GM18507 (cell line): ENCODE results near the gene PRKCH.
A peak's percentile ranks its signal among the peaks of the same experiment; 100 is the strongest.
"Not testable (repeated sequence)": the region's sequence is repeated elsewhere in the genome, so short reads cannot be mapped to it uniquely, and the experiment has no call there.

ENCODE experiments used
- DNase-seq: peaks from one replicate; pipeline ENCODE4 v3.0.0; 2011; ENCODE audit warnings: low read depth; ENCODE audit not compliant: insufficient read length; ENCODE audit errors: extremely low spot score
- FAIRE-seq: peaks from 2 replicates; lab custom pipeline; 2011; peaks lifted over from hg19 to GRCh38; lab: Jason Lieb, UNC

The PRKCH gene

DNA sequence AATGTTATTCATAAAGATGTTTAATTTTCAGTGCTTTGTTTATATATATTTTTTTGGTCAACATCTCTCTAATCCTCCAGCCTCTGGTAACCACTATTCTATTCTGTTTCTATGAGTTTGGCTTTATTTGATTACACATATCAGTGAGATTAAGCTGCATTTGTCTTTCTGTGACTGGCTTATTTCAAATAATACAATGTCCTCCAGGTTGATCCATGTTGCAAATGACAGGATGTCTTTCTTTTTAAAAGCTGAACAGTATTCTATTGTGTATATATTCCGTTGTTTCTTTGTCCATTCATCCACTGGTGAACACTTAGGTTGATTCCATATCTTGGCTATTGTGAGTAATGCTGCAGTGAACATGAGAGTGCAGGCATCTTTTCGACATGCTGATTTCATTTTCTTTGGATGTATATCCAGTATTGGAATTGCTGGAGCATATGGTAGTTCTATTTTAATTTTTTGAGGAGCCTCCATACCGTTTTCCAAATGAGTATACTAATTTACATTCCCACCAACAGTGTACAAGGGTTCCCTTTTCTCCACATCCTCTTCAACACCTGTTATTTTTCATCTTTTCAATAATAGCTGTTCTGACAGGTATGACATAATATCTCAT is 142.4 kb downstream of the PRKCH start:
- FAIRE-seq = no peak
- DNase-seq = no peak

DNA sequence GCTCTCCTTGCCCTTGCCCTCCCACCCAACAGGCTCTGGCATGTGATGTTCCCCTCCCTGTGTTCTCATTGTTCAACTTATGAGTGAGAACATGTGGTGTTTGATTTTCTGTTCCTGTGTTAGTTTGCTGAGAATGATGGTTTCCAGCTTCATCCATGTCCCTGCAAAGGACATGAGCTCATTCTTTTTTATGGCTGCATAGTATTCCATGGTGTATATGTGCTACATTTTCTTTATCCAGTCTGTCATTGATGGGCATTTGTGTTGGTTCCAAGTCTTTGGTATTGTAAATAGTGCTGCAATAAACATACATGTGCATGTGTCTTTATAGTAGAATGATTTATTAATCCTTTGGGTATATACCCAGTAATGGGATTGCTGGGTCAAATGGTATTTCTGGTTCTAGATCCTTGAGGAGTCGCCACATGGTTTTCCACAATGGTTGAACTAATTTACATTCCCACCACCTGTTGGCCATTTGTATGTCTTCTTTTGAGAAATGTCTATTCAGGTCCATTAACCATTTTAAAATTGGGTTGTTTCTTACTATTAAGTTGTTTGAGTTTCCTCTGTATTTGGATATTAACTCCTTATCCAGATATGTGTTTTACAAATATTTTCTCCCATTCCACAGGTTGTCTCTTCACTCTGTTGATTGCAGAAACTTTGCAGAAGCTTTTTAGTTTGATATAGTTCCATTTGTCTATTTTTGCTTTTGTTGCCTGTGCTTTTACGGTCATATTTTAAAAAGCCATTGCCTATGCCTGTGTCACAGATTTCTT is 143.4 kb downstream of the PRKCH start:
- not testable (repeated sequence) for DNase-seq, FAIRE-seq

DNA sequence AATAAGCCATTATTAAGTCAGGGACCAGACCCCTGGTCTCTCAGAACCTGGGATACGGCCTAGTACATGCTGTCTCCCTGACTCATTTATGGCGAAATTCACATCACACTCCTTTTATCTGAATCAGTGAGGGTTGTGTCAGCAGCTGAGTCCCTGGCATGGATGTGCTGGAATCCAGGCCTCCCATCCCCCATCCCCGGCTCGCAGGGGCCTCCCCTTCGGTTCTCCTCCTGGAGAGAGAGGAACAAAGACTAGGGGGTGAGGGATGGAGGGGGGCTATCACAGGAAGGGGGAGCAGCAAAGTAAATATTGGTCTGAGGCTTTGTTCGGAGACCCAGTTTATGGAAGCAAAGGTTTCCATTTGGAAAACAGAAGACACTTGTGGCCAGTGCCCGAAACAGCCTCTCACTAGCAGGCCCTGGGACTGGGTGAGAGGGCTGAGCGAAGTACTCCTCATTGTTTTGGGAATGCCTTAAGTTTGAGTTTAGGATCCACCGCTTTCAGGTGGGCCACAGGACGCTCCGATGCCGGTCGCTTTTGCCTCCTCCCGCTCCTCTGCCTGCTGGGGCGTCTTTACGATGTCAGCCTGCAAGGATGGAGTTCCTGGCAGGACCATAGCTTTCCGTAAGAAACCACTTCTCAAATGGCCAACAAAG is 145.0 kb downstream of the PRKCH start:
- FAIRE-seq = no peak
- no peak for DNase-seq

DNA sequence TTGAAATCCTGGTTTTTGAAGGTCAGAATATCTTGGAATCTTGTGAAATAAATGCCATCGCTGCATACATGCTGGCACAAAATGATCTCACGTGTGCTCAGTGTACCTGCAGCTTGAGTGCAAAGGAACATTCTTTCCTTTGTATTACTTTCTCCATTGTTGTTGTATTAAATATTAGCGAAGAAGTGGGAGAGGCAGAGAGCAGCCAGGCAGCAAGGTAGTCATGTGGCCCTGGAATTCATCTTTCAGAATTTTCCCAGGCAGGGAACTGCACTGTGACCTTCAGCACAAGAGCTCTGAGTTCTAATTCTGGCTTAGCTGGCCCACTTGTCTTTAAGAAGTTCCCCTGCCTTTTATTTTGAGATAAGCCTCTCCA is 145.5 kb downstream of the PRKCH start:
- no peak for FAIRE-seq
- no peak for DNase-seq

DNA sequence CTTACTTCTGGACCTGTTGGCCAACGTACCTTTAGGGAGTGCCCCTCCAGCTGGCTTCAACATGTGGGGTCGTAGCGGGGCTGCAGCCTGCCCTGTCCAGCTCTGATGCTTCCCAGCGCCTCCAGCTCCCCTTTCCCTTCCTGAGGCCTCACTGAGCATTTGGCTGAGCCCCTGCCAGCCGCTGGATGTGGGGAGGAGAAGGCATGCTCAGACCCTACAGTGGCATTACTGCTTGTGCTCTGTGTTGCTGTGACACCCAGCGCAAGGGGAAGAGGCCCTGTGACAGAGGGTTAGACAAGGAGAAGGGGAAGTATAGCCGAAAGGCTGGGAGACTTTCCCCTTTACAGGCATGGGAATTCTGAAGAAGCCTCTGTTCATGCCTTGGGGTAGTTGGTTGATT is 145.9 kb downstream of the PRKCH start:
- no peak for FAIRE-seq

DNA sequence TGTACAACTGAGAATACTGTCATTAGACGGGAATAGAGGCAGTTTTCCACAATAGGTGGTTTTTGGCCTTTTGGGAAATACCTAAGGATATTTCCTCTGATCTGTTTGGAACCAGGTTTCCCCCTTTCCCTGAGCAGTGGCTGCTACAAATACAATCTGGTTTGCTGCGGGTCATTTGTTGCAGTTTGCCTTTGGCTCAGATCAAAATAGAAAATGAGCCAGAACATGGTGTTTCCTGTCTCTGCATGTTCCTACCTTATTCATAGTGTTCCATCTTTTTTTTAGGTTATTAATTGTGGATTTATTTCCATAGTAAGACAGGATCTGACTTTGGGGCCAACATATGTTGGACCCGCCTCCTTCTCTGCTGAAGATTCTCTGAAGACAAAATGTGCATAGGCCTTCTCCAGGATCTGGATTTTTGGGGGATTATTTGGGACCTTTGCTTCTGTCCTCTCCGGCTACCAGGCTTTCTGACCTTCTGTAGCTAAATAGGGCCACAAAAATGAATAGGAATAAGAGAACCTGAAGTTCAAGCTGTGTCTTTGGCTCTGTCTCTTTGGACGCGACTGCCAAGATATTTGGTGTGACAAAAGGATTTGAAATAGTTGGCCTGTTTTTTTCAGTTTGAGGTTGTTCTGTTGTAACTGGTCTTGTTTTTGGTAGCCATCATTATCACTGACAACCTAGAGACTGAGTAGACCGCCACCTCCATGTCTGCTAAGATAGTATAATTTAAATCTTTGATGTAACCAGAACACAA is 146.9 kb downstream of the PRKCH start:
- DNase-seq = no peak
- FAIRE-seq = no peak

More for the DNA sequence above, 145.9 kb downstream of the PRKCH start:
- DNase-seq = no peak

DNA sequence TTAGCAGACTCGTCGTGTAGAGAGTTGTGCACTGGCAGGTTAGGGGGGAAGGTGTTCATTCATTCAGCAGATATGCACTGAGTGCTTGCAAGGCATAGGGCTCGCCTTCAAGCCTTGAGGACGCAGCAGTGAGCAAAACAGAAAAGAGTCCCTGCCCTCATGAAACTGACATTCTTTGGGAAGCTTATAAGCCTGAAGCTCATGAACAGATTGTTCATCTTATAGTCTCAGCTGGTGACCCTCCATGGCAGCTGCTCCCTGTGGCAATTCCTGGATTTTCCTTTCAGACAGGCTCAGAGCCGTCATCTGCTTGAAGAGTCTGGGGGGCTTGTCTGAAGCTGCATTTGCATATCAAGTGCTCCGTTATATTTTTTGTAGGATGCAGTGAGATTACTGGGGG is 148.4 kb downstream of the PRKCH start:
- no peak for DNase-seq
- FAIRE-seq = no peak

DNA sequence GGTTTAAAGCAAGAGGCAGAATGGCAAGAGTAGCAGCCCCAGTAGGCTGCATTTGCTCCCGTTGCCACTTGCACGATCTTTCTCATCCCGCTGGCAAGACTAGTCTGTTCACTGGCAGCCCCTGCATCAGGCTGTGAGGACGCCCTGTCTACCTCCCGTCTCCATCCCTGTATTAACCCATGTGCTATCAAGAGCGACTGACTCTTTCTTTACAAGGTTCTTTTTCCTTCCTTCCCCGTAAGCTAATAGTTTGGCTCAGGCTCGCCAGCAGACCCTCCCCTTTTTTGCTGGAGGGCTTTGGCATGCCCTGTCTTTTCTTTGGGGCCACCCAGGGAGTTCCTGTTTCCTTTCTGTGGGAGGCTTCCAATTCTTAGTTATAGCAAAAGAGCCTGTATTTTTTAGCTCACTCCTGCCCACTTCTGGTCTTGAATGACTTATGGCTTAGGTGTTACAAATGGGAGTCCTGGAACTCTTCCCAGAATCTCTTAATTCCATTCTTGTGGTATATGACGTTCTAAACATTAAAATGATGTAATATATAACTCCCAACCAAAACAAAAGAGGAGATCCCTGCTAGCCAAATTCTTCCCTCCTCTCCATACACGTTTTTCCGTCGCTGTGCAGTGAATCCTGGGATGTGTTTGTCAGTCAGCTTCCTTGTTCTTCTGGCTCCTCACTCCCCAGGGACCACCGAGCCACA is 149.0 kb downstream of the PRKCH start:
- DNase-seq = no peak
- no peak for FAIRE-seq

DNA sequence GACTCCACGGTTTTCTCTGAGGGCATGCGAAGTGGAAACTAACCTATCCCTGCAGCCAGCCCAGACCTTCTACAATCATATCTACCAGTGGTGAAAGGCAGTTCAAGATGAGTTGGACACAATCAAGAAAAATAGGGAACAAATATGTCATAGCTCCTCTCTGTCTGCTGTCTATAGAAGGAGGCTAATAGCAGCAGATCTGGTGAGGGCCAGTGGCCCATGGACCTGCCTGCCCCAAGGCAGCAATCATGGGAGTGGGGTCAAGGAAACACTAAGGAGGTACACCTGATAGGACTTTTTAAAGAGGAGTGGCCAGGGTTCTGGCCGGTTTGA is 149.5 kb downstream of the PRKCH start:
- no peak for DNase-seq
- no peak for FAIRE-seq

DNA sequence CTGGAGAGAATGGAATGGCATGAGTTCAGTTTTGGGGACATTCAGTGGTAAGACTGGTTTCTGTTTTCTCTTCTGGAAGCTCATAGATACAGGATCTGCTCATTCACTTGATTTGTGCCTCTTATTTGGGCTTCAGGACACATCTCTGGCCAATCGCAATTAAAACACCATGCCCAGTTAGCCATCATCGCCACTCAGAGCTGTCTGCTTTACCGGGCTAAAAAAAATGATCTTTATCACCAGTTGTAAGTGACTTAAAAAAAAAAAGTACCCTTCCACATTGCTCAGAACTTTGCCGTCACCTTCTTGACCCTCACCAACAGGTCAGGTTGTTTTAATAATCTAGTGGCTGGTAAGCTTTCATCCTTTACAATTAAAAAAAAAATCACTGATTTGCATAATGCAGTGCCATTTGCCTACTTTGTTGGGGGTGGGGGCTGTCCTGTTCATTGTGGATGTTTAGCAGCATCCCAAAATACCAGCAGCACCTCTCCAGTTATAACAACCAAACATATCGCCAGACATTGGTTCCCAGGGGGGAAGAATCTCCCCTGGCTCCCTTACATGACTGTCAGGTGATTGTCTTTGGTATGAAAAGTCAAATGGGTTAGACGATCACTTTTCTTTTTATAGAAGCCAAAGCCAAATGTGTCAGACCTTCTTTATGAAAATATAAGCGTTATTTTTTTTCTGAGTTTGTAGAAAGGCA is 150.1 kb downstream of the PRKCH start:
- FAIRE-seq (no peak), DNase-seq (no peak)

DNA sequence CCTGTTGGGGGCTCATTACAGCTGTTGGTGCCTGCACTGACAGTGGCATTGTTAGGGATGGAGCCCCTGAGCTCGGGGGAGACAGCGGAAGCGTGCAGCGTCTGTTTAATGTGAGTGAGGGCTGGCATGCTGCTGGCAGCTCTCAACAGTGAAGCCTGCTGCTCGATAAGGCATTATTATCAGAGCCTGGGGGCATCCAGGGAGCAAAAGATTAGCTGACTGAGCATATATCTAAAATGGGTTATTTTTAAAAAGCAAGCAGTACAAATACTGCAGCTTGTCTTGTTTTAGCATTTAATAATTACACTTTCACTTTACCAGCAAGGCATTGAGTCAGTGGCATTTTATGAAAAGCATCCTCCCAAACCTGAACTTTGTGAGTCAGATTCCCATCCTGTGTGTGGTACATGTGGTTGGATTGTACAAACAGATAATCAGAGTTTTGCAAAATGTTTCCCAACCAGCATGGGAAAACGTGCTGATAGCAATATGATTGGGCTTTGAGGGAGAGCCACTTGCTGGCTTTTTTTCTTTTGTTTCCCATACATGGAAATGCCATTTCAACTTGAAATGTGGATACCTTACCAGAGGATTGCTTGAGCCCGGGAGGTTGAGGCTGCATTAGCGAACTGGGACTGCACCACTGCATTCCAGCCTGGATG is 150.8 kb downstream of the PRKCH start:
- FAIRE-seq (peak; percentile 47), DNase-seq (no peak)

DNA sequence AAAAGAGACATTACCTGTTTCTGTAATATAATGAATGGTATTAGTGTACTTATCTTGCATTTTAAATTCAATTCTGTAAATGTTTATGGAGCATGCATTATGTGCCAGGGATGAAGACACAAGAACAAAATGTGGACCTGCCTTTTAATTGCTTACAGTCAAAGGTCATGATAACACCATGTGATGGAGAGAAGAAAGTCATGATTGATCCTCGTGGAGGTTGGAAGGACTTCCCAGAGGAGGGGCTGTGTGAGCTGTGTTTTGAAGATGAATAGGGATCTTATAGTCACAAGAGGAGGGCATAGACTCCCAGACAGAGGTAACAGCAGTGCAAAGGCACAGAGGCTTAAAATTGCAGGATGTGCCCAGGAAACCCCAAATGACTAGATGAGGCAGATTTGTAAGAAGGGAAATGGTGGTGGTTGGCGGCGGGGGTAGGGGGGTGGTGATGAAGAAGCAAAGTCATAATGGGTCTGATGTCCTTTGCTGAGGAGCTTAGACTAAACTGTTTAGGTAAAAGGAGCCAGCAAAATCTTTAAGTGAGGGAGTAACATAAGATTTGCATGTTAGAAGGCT is 151.5 kb downstream of the PRKCH start:
- DNase-seq (no peak), FAIRE-seq (no peak)

DNA sequence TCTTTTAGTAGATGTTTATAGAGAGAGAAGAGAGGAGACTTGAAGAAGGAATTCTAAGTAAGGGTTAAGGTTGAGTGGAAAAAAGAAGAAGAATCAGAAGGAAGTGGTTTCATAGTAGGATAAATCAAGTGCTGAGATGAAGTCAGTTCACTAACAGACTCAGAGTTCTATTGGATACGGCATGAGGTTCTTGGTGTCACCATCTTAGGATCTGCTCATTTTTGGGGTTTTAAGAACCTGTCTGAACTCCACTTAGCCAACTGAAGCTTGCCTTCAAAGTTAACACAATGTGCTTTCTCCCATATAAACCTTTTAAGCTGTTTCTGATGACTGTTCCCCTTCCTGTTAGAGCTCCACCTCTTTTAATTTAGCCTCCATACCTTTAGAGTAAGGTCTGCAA is 152.6 kb downstream of the PRKCH start:
- DNase-seq (no peak), FAIRE-seq (no peak)

DNA sequence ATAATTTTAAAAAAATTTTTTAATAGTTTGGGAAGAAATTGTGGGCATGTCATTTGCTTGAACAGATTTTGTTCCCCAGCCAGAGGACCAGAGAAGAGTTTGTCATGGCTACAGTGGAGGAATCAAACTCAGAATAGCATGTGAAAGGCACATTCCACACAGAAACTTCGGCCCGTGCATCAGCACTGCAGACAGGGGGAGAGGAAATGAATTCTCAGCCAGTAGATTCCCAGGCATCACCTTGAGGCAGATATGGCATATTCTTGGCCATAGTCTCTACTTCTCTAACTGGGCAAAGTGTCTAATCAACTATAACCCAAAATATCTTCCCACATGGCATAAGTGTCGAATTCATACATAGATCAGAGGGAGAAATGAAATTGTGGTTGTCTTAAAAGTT is 153.3 kb downstream of the PRKCH start:
- FAIRE-seq = no peak
- no peak for DNase-seq

DNA sequence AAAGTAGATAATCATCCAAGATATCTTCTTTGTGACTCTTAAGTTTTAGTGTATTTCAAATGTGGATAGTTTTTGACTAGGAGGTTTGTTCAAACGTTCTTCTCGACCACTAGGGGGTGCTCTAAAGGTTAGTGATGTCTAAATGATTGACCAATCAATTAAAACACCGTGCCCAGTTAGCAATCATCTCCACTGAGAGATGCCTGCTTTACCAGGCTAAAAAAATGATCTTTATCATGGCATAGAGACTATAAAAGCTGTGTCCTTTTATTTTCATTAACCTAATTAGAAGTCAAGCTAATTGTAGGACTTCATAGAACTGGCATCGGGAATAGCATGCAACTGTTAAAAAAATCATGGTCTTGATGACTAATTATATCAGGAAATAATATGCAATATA is 153.9 kb downstream of the PRKCH start:
- DNase-seq (no peak), FAIRE-seq (peak; percentile 57)

DNA sequence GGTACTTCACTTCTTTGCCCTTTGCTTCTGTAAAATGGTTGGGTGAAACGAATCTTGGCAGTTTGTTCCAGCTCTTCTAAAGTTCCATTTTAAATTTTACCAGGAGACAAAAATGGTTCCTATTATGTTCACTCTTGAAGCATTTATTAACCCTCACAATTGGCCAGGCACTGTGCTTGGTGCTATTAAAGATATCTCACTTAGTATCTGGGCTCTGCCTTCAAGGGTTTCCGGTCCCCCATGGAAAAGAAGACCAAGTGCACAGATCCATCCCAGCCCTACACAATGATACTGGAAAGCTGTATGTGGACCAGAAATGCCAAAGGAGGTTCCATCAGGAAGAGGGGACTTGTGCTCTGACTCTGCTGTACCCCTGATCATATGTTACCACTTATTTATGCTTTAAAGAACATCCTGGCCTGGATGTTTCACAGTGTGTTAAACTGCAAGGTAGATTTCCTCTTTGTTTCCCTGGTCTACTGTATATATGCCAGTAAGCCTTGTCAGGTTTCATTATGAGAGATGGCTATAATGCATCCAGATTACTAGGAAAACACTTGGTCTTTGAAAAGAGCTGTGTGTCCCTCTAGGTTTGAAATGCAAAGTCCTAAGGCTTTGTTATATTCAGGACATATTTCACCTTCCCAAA is 154.8 kb downstream of the PRKCH start:
- no peak for FAIRE-seq

DNA sequence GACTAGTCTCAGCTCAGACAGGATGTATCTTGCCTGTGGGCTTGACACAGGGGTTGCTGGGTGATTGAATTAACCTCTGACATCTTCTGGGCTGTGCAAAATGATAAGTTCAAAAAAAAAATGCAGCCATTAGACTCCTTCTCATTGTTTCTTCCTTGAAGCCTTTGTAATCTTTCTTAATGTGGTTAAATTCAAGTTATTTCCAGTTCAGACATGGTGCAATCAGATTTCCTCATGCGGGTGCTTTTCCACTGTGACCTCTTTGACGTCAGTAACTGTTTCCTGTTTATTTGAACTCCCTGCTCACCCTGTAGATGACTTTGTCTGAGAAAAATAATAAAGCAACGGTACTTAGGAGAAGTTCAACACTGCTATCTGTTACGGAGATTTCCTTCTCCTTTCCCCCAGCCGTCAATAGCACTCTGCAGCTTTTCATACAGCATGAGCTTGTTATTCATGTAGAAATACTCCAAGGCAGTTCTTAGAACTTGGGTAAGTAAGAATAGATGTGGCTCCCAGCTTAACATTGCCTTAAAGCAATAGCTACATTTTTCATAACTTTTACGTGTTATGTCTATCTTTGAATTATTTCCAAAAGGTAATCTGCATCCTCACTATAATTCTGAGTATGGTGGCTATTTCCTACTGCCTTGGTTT is 155.5 kb downstream of the PRKCH start:
- FAIRE-seq (peak; percentile 41), DNase-seq (no peak)

More for the DNA sequence above, 154.8 kb downstream of the PRKCH start:
- no peak for DNase-seq
